GM12878 (cell line): ENCODE data around the gene TRIM25. TPM values are rescaled to one million over a fixed set of nuclear protein-coding genes. Genes with fewer than 3 reads are reported as not detected.
A peak's percentile ranks its signal among the peaks of the same experiment; 100 is the strongest.

Experiments used
- ATF7 ChIP-seq: fragments of 450-650 bp; IDR thresholded peaks from 2 replicates; pipeline ENCODE4 v1.6.1; 2016; ENCODE audit warnings: low read depth, mild to moderate bottlenecking
- BHLHE40 ChIP-seq, 2 experiments: fragments of 450-650 bp in 1 of 2; IDR thresholded peaks; 2 replicates each; pipeline ENCODE4 v1.6.1; 2011 to 2017; ENCODE audit warnings: low read depth in 2 of 2, borderline replicate concordance in 1 of 2, improper control_type of control experiment in 1 of 2, low read length in 1 of 2, mild to moderate bottlenecking in 1 of 2
- BMI1 ChIP-seq: fragments of 450-650 bp; IDR thresholded peaks from 2 replicates; pipeline ENCODE4 v1.6.1; 2016; ENCODE audit warnings: mild to moderate bottlenecking, moderate library complexity, borderline replicate concordance
- CBX5 ChIP-seq: sonication (generic); IDR thresholded peaks from 2 replicates; pipeline ENCODE4 v1.6.1; 2016; ENCODE audit warnings: low read depth, moderate library complexity, mild to moderate bottlenecking, inconsistent platforms
- ESRRA ChIP-seq: IDR thresholded peaks from 2 replicates; pipeline ENCODE4 v1.6.1; 2012; ENCODE audit warnings: mild to moderate bottlenecking, low read length, improper control_type of control experiment
- FOXM1 ChIP-seq: IDR thresholded peaks from 2 replicates; pipeline ENCODE4 v1.6.1; 2012; ENCODE audit warnings: low read depth, mild to moderate bottlenecking, inconsistent platforms, low read length, moderate library complexity
- HDAC6 ChIP-seq: fragments of 200-600 bp; sonication (generic); IDR thresholded peaks from one replicate; pipeline ENCODE4 v1.8.0; 2017; ENCODE audit warnings: antibody characterized with exemption; ENCODE audit not compliant: unreplicated experiment
- HDGF ChIP-seq: fragments of 450-650 bp; IDR thresholded peaks from 2 replicates; pipeline ENCODE4 v1.6.1; 2016; ENCODE audit warnings: antibody characterized with exemption
- IKZF2 ChIP-seq, 2 experiments: fragments of 450-650 bp; IDR thresholded peaks; 2 replicates each; pipeline ENCODE4 v1.6.1; 2017; ENCODE audit warnings: mild to moderate bottlenecking in 2 of 2, moderate library complexity in 2 of 2
- JUNB ChIP-seq: IDR thresholded peaks from 2 replicates; pipeline ENCODE4 v1.6.1; 2016; ENCODE audit warnings: antibody characterized with exemption, mild to moderate bottlenecking
- KDM1A ChIP-seq: fragments of 200-600 bp; sonication (generic); IDR thresholded peaks from 2 replicates; pipeline ENCODE4 v1.6.1; 2016; ENCODE audit warnings: borderline replicate concordance
- NFYB ChIP-seq: IDR thresholded peaks from 2 replicates; pipeline ENCODE4 v1.6.1; 2011; ENCODE audit warnings: low read depth, mild to moderate bottlenecking, low read length, improper control_type of control experiment, moderate library complexity; ENCODE audit not compliant: insufficient read depth
- NR2C2 ChIP-seq: IDR thresholded peaks from 2 replicates; pipeline ENCODE4 v1.6.1; 2011; ENCODE audit warnings: borderline replicate concordance, low read depth; ENCODE audit not compliant: control insufficient read depth, insufficient read length
- NRF1 ChIP-seq: conservative IDR thresholded peaks from 2 replicates; pipeline ENCODE4 v1.6.1; 2011; ENCODE audit warnings: mild to moderate bottlenecking, low read depth, low read length, improper control_type of control experiment
- PAX8 ChIP-seq: fragments of 450-650 bp; IDR thresholded peaks from 2 replicates; pipeline ENCODE4 v1.6.1; 2017; ENCODE audit warnings: mild to moderate bottlenecking, moderate library complexity
- RELA ChIP-seq: fragments of 450-650 bp; IDR thresholded peaks from 2 replicates; pipeline ENCODE4 v1.8.0; 2014; ENCODE audit warnings: borderline replicate concordance; ENCODE audit not compliant: partially characterized antibody
- SMC3 ChIP-seq: IDR thresholded peaks from 2 replicates; pipeline ENCODE4 v1.6.1; 2011; ENCODE audit warnings: low read length, improper control_type of control experiment, borderline replicate concordance
- TAF1 ChIP-seq: IDR thresholded peaks from 2 replicates; pipeline ENCODE4 v1.6.1; 2011; ENCODE audit warnings: mild to moderate bottlenecking, low read depth, low read length, borderline replicate concordance
- ZNF384 ChIP-seq: IDR thresholded peaks from 2 replicates; pipeline ENCODE4 v1.6.1; 2012; ENCODE audit warnings: low read depth, mild to moderate bottlenecking, low read length, improper control_type of control experiment, borderline replicate concordance
- polyA plus RNA-seq, 11 experiments: library from polyadenylated mRNA; depleted of rRNA in 4 of 11; unstranded in 6 of 11; stranded (reverse) in 5 of 11; fragments of >200 nt; fragmentation: Nextera tagmentation in 4 of 11; fragmentation: Illumina TruSeq in 1 of 11; extraction: Ambion mirVana in 4 of 11; extraction: Trizol in 1 of 11; gene quantifications; 1 replicate in 1 of 11; 2 replicates in 10 of 11; pipeline versions ENCODE4 v1.2.1 to v1.2.3, GENCODE V29; 2011 to 2016; ENCODE audit warnings: inconsistent platforms in 2 of 11, missing spikeins in 2 of 11, low read depth in 1 of 11
- total RNA-seq, 4 experiments: library from RNA; depleted of rRNA in 3 of 4; stranded (reverse); fragments of >200 nt in 3 of 4; fragmentation: Illumina TruSeq in 1 of 4; extraction: Trizol in 1 of 4; gene quantifications; 2 replicates each; pipeline versions ENCODE4 v1.2.1 to v1.2.3, GENCODE V29; 2013 to 2021
- TF ChIP-seq, protein P1 (sequence below): fragments of 450-650 bp; IDR thresholded peaks from 2 replicates; pipeline ENCODE4 v1.6.1; 2016; ENCODE audit warnings: mild to moderate bottlenecking
- TF ChIP-seq, protein P2 (sequence below): IDR thresholded peaks from 2 replicates; pipeline ENCODE4 v1.6.1; 2012; ENCODE audit warnings: mild to moderate bottlenecking, low read depth, low read length
- TF ChIP-seq, protein P3 (sequence below): IDR thresholded peaks from 2 replicates; pipeline ENCODE4 v1.6.1; 2011; ENCODE audit warnings: low read depth, mild to moderate bottlenecking, low read length, moderate library complexity, borderline replicate concordance; ENCODE audit errors: extremely low read depth

Gene TRIM25
- total and polyA plus RNA-seq, 10 of the 15 experiments (the other 5 are each of a cell fraction or from before 2014, with no cell fraction given) = 10.5 to 123 (median 51.3) TPM

DNA sequence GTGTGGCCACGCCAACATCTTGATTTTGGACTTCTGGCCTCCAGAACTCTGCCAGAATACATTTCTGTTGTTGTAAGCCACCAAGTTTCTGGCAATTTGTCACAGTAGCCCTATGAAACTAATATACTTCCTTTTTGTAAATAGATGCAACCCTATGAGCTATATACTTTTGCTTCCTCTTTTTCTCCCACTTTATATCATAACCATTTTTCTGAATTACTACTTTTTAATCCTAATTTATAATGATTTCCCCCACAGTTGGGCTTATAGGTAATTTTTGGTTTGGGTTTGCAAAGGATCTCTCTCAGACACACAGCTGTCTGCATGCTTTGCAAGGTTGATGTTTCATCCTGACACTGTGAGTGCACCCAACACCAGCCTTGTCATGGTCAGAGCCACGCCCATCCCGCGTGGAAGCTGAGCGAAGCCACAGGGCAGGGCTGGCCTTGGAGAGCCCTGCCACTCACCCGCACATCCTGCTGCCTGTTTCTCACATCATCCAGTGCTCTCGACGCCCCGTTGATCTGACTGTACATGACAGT, 5.8 kb downstream of the TRIM25 start (continued):
- TF ChIP-seq JUNB (0 out of 2 replicates have a peak, but pooled peaks have one; percentile 36), ESRRA (no peak), PAX8 (no peak), CBX5 (no peak), FOXM1 (no peak), BMI1 (no peak), NR2C2 (no peak), NRF1 (no peak), ZNF384 (no peak), KDM1A (no peak), ATF7 (peak; percentile 48; the same call in 1 of the 2 replicates), HDGF (no peak), NFYB (no peak), RELA (no peak), TAF1 (no peak), IKZF2 (IDR thresholded peaks at IDR 0.05) (peak; percentile 45 to 54; a peak in 3 of 4 replicates), HDAC6 (no peak), BHLHE40 (IDR thresholded peaks at IDR 0.05; ENCODE audit: borderline replicate concordance in 1 of 2, low read depth in 2 of 2, low read length in 1 of 2) (no peak), SMC3 (no peak)
- TF ChIP-seq, protein P1, sequence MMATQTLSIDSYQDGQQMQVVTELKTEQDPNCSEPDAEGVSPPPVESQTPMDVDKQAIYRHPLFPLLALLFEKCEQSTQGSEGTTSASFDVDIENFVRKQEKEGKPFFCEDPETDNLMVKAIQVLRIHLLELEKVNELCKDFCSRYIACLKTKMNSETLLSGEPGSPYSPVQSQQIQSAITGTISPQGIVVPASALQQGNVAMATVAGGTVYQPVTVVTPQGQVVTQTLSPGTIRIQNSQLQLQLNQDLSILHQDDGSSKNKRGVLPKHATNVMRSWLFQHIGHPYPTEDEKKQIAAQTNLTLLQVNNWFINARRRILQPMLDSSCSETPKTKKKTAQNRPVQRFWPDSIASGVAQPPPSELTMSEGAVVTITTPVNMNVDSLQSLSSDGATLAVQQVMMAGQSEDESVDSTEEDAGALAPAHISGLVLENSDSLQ = peak; percentile 96
- TF ChIP-seq, protein P2, sequence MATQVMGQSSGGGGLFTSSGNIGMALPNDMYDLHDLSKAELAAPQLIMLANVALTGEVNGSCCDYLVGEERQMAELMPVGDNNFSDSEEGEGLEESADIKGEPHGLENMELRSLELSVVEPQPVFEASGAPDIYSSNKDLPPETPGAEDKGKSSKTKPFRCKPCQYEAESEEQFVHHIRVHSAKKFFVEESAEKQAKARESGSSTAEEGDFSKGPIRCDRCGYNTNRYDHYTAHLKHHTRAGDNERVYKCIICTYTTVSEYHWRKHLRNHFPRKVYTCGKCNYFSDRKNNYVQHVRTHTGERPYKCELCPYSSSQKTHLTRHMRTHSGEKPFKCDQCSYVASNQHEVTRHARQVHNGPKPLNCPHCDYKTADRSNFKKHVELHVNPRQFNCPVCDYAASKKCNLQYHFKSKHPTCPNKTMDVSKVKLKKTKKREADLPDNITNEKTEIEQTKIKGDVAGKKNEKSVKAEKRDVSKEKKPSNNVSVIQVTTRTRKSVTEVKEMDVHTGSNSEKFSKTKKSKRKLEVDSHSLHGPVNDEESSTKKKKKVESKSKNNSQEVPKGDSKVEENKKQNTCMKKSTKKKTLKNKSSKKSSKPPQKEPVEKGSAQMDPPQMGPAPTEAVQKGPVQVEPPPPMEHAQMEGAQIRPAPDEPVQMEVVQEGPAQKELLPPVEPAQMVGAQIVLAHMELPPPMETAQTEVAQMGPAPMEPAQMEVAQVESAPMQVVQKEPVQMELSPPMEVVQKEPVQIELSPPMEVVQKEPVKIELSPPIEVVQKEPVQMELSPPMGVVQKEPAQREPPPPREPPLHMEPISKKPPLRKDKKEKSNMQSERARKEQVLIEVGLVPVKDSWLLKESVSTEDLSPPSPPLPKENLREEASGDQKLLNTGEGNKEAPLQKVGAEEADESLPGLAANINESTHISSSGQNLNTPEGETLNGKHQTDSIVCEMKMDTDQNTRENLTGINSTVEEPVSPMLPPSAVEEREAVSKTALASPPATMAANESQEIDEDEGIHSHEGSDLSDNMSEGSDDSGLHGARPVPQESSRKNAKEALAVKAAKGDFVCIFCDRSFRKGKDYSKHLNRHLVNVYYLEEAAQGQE = no peak
- TF ChIP-seq, protein P3, sequence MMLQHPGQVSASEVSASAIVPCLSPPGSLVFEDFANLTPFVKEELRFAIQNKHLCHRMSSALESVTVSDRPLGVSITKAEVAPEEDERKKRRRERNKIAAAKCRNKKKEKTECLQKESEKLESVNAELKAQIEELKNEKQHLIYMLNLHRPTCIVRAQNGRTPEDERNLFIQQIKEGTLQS = no peak
- TF ChIP-seq, all 136 proteins: peak for 19
